GM13976 (cell line): Measurements from ENCODE around the gene EXOC4.

ENCODE experiments used
- DNase-seq: peaks from one replicate; pipeline ENCODE4 v3.0.0; 2012; ENCODE audit warnings: low spot score
- CTCF ChIP-seq: IDR thresholded peaks from 2 replicates; pipeline ENCODE4 v1.5.1; 2012; ENCODE audit warnings: borderline replicate concordance, mild to moderate bottlenecking; ENCODE audit not compliant: insufficient read depth; ENCODE audit errors: extremely low read depth, missing control alignments, control extremely low read depth
- in situ Hi-C: fragments of 300-500 bp; cut with MboI; formaldehyde crosslinking; loops from one replicate; pipeline ENCODE4 v1.12.0; 2022; ENCODE audit warnings: low sequenced_read_pairs, mixed read lengths, inconsistent platforms; ENCODE audit not compliant: unreplicated experiment

Gene EXOC4

GRCh38 chr7:133502972-133503371, 250.1 kb downstream of the EXOC4 start:
- no peak for TF ChIP-seq CTCF
- in situ Hi-C loops: no loop called here
- DNase-seq: no peak

GRCh38 chr7:133504825-133505224, 251.9 kb downstream of the EXOC4 start:
- in situ Hi-C loops: no loop called here
- no peak for TF ChIP-seq CTCF
- DNase-seq: no peak

- no peak for DNase-seq
- in situ Hi-C loops: no loop called here
- no peak for TF ChIP-seq CTCF
Measured at GRCh38 chr7:133509822-133510221, 256.9 kb downstream of the EXOC4 start.

GRCh38 chr7:133510326-133511055, 257.6 kb downstream of the EXOC4 start:
- DNase-seq: no peak
- no peak for TF ChIP-seq CTCF
- in situ Hi-C loops: no loop called here

- in situ Hi-C loops: no loop called here
- TF ChIP-seq CTCF: no peak
- no peak for DNase-seq
Measured at GRCh38 chr7:133511252-133511651, 258.4 kb downstream of the EXOC4 start.

GRCh38 chr7:133511708-133512107, 258.8 kb downstream of the EXOC4 start:
- TF ChIP-seq CTCF: no peak
- in situ Hi-C loops: no loop called here

GRCh38 chr7:133512560-133512959, 259.7 kb downstream of the EXOC4 start:
- in situ Hi-C loops: no loop called here
- DNase-seq: no peak
- no peak for TF ChIP-seq CTCF

More at GRCh38 chr7:133511708-133512107, 258.8 kb downstream of the EXOC4 start:
- DNase-seq: no peak
